Stimulated activated CD8-positive, alpha-beta memory T cell treated with anti-CD3 and anti-CD28 coated beads, Interleukin-4, amount 100 ng/mL, for 24 hours (primary cell): ENCODE measurements around the gene ARSB.

Source experiments
- DNase-seq: peaks from one replicate; pipeline ENCODE4 v3.0.0-alpha.2; 2020; ENCODE audit warnings: low read depth

The ARSB gene

DNA sequence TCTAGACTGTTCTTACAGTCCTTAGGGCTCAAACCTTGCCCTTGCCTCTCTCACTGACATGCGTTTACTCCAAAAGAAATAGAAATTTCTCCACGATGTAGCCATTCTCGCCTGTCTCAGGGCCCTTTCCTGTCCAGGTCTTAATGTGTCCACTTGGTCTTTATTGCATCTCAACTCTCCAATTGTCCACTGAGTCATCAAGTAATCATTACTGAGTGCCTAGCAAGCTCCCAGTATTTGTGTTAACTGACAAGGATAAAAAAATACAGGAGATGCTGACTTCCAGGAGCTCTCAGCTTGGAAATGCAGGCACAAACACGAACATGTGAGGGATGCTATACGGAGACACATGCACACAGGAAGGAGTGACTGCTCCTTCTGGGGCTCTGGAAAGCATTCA lies 147.3 kb downstream of the ARSB start:
- DNase-seq: no peak

DNA sequence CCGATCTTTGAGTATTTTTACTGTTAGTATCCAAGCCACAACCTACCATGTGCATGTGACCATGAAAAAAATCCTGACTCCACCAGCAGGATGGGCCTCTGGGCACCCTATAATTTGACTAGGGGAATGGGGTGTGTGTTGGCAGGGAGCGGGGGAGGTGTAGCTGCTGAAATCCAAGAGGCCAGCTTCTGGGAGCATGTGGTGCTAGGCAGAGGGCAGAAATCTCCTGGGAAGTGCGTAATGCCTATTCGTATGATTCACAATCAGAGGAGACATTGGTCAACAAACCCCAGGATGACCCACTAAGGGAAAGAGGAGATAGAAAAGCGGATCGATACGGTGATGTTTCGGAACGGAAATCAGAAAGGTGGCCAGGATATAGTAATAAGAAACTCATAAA lies 149.9 kb downstream of the ARSB start:
- no peak for DNase-seq

DNA sequence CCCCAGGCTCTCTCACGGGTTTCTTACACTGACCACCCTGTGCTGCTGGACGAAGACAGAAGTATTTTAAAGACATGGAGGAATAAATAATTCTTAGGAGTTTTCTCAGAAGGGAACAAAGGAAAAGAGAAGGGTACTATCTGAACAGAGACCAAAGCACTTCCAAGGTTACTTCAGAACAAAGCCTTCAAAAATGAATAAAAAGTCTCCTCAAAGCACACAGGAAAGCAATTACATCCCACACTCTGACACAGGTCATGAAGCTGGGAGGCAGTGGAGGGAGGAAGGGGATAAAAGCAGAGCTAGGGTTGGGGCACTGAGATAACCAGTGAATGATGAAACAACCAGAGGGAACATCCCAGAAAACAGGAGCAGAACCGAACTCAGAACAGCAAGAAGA lies 151.8 kb downstream of the ARSB start:
- no peak for DNase-seq

DNA sequence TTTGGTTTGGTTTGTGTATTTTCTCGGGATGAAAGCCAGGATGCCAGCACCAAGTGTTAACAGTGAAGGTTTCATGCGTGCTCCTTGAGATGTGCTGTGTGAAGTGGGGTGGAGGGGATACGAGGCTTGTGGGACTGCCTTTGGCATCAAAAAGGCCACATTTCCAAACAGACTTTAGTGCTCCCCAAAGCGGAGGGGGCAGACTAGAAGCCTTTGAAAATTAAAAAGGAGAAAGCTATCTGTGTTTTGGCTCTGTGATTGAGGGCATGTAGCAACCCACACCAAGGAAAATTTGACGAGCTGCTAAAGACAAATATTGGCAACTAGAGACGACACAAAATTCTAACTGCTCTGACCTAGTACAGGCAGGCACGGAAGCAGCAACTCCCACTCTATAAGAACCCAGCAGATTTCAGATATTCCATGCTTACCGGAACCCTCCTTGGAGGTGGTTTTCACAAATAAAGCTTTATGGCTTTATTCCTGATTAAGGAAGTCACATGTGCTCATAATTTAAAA lies 154.5 kb downstream of the ARSB start:
- DNase-seq: no peak

DNA sequence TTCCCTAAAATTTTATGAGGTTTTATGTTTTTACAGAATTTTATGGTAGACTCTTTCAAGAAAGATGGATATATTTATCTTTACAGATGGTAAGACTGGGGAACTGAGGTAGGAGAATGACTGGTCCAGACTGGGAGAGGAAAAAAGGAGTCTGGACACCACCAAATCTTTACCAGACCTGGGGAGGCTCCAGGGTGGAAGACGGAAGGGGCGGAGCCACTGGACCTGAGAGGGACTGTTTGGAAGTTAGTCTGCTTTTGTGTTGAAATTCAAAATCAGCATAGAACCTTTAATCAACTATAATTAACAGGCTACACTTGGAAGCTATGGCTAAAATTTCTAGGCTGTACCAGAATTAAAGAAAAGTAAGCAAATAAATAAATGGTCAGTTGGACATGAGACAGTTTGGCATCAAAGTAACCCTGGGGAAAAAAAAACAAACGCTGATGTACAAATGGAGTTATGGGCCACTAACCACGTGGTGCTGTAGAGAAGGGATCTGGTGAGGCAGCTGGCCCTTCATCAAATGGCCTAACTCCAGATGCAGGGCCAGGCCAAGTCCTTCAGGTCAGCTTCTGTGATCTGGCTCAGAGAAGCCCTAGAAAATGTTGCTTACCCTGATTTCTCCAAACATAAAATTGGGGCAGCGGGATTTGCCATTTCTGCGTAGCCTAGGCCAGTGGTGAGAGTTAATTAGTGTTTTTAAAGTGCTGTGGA lies 155.1 kb downstream of the ARSB start:
- DNase-seq: no peak

DNA sequence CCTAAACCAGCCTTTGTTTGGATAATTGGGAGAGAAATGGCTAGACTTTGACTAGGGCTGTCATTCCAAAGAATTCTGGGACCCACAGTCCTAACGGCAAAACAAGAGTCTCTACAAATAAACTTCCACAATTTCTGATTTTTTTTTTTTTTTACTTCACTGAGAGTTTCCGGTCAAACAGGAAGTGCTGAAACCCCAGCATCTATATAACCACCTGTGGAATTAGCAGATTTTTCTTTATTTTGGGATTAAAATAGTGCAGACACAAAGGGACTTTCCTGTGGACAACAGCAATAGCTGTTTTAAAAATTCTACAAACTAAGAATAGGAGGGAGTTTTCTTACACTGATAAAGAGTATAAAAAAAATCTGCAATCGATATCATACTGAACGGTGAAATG lies 157.4 kb downstream of the ARSB start:
- no peak for DNase-seq

DNA sequence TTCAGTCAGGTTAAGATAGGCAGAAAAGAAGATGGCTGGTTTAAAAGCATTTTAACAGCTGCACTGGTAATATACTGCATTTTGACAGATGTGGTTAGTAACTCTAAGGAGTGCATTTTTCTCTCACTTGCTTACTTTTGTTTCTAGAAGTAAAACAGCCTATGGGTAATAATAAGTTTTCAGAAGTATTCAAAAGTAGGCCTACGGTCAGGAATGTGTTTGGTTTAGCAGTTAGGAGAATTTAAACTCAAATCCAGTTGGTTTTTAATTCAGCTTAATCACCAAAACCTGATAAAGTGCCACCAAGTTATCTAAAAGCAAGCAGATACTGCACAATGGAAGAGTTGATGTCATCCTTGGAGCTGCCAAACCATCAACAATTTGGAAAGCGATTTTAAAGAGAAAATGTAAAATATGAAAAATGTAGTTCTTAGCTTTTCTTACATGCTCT lies 160.3 kb downstream of the ARSB start:
- no peak for DNase-seq

DNA sequence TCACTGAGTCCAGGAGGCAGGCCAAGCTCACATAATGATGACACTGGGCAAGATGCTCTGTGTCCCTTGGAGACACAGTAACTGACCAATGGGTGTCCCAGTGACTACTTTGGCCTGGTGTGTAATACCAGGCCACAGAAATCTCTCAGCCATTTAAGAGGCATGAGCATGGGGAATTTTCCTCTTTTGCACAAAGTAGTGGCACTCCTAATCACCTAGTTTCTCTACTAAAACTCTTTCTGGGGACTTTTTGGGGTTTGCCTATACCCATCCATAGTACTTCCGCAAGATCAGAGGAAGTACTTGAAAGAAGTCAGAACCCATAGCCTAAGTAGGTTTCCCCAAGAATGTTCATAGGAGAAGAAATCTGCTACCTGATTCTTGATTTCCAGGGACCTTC lies 161.9 kb downstream of the ARSB start:
- no peak for DNase-seq

DNA sequence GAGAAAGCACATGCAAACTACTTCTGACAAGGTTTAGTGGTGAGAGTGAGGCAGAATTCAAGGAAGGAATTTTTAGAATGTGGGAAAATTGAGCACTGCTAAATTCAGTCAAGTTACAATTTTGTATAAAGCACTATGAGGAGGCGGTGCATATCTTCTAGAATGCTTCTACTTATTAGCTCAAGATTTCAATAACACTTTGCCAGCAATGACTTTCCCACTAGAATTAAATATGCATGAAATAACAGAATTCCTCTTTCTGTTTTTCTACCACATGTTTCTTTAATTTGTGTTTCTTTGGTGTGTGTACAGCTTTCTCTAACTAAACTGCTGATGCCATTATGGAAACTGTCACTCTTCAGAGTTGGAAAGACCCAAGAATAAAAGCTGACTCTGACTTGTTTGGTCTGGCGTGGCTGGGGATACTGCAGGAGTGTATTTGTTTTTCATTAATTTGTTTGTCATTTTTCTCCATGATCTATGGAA lies 163.5 kb downstream of the ARSB start:
- DNase-seq: no peak

DNA sequence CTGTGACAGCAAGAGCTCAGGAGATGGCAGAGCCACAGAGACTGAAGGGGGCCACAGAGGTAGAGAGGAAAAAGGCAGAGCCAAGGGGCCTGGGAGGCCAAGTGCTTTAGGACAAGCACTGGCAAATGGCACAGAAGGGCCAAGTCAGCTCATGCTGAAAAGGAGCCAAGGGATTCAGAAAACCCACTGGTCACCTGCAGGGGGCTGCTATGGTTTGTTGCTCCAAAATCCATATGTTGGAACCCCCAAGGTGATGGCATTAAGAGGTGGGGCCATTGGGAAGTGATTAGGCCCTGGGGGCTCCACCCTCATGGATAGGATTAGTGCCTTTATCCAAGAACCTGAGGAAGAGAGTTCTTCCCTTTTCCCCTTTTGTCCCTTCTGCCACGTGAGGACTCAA lies 165.4 kb downstream of the ARSB start:
- no peak for DNase-seq

DNA sequence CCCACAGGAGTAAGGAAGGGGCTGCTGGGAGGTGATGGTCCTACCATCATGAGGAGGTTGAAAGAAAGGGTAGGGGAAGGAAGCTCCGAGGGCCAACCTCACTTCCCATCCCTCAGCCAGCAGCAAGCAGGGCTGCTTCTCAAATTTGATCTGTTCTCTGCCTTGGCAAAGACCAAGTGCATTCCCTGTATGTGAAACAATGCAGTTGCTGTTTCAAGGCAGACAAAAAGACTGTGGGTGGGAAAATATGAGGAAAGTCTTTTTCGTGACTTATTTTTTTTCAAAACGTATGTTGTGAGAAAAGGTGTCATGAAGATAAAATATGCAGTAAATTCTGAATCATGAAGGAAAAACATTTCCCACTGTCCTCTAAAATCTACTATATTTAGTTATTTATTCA lies 165.9 kb downstream of the ARSB start:
- DNase-seq: no peak

DNA sequence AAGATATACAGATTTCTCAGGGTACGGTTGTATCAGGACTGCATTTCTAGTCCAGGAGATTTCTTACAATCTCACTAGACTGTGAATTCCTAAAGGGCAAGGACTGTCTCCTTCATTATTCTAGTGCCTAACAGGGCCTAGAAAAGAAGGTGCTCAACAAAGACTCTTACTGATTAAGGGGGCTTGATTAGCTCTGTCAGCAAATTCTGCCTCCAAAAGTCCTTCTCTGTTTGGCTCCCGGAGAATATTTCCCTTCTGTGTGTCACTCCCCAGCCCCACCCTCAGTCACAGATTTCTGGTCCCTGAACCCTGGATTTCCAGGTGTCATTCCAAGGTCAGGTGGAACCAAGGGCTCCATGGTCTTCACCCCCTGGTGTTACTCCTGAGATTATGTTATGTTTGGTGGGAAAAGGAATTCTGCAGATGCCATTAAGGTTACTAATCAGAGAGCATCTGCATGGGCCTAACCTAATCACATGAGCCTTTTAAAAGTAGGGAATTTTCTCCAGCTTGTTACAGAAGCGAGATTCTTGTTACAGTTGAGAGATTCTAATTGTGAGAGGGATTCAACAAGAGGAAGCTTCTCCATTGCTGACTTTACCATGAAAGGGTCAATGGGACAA lies 168.9 kb downstream of the ARSB start:
- no peak for DNase-seq

DNA sequence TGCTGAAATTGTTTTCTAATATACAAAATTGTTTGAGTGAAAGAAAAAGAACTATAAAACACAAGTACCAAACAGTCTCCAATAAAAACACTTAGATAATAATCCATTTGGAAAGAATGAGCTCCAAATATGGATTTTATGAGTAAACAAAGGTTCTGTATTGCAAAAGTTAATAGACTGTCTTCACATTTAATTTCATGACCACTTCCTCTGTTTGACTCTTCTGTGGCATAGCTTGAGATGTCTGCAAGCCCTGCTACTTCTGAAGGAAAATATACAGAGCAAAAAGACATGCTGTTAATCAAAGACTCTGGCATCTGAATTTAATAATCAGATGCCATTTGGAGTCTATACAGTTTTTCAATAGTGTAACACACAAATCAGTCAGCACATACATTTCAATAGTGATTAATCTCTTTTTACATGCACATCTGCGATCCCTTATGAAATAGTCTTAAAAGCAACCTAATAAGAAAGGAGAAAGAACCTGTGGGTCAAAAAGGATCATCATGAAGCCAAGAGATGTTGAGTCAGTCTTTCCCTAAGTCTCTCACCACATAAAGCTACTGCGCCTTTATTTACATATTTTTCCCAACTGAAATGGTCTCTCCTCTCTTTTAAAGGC lies 171.1 kb downstream of the ARSB start:
- DNase-seq: no peak

DNA sequence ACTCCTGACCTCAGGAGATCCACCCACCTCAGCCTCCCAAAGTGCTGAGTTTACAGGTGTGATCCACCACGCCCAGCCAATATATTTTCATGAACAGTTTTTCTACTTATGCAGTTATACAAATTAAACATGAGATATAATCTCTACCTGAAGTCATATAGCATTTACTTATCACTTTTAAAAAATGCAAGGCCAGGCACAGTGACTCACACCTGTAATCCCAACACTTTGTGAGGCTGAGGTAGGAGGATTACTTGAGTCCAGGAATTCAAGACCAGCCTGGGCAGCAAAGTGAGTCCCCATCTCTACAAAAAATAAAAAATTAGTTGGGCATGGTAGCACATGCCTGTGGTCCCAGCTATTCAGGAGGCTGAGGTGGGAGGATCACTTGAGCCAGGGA lies 171.8 kb downstream of the ARSB start:
- no peak for DNase-seq

DNA sequence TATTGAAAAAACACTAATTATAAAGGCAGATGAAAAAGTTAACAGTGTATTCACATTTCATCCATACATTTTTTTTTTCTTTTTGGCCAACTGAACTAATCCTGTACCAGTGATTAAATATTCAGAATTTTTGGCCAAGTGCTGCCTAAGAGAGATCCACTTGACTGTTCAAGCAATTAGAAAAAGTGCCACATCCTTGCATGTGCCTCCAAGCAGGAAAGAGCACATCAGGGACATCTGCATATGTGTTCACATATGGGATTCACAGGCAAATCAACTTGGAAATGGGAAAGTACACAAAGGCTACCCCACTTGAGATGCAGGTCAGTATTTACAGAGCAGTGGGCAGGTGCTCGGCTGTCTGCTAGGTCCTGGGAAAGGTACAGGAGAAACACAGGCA lies 173.2 kb downstream of the ARSB start:
- DNase-seq: no peak

DNA sequence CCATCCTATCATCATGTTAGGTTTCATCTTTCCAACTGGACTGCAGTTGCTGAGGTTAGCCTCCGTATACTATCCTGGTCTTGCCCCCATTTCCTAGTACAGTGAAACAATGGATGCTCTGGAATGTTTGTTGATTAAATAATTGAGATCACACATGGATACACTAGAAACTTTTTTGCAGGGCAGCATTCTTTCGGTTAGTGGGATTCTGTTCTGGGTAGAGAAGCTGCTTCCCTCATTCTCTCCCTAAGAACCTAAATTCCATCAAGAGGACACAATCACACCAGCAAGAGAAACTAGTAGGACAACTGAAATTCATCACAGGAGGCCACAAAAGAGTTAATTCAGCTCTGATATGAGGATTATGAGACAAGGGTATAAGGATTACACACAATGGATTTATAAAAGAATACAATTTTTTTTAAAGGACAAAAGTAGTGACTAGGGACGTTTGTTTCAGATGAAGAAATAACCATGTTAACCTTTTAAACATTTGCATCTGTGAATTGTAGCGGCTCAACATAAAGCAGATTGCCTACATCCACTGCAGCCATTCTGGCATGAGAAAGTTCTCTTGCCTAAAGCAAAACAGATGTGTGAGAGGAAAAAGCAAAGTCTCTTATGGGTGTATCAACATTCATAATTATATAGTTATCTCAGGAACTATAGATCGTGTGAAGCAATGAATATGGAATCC lies 173.8 kb downstream of the ARSB start:
- no peak for DNase-seq

DNA sequence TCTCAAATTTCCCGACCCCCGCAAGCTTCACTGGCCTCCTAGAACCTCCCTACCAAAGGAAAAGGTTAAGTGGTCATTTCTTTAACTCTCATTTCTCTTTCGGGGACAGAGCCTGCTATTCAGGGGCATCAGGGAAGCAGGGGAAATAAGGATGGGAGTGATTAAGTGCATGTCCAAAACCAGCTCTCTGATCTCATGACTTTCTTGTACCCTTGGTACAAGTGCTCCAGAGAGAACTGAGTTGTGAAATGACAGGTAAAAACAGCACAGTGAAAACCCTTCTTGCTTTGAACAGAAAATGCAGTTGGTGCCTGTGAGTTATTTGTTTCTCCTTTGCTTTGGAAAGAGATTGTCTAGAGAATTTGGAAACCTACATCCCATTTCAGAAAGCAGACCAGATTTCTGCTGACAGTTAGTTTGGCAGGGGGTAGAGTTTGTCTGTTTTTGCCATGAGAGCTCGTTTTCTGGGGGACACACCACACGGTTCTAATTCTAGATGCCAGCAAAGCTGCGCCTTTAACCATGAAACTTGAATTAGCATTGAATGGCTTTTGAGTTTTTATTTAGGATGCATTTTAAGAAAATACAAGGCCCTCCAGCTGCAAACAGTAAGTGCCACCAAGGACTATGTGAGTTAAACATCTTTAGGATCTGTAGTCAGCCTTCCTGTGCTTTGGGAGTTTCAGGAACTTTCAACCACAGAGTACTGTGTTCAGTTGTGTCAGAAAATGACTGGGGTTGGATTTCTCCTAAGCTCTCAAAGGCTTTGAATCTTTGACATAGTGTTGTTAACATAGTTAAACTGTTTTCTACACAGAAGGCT lies 174.8 kb downstream of the ARSB start:
- no peak for DNase-seq

DNA sequence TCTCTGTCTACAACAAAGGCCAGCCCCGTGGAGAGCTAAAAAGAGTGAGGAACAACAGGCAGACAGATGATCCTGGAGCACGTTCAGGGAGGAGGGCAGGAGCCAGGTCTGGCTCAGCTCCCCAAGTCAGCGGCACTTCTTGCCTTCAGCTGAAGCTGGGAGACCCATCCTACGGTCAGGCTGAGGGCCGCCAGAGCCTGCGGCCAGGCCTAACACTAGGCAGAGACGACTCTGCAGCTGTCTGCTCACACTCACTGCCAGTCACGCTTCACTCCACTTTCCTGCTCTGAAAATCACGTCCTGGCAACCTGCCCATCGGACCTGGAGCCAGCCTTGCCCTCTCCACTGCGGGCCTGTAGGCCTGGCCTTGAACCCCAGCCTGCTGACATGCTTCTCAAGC lies 175.7 kb downstream of the ARSB start:
- no peak for DNase-seq

DNA sequence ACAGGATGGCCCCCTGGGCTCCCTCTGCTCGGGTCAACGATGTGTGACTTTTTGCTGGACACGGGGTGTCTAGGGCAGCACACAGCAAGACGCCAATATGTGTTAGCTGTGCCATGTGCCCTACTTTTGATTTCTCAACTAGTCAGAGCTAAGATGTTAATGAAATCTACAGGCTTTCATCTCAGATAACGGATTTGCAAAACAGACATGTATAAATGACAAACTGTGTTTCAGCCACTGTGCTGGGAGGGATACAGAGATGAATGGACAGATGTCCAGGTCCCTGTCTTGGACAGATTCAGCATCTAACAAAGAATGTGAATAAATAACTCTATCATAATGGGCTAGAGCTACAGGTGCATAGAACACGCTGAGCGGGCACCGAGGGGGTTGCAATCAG lies 176.3 kb downstream of the ARSB start:
- no peak for DNase-seq

DNA sequence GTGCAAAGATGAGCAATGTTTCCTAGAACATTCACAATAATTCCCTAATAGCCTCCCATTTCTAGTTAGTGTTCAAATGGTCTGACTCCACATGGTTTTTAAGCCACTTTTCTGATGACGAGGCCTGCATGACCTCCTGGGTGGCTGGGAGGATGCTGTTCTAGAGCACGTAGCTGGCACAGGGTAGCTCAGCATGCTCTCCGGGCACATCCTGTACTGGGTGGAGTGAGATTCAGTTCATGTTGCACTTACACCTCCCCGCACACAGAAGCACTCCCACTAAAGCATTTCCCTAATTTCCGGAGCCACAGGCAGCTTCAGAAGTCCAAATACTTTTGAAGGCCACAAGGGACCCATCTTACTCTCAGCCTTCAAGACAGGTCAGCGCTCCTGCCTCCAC lies 176.7 kb downstream of the ARSB start:
- DNase-seq: no peak

DNA sequence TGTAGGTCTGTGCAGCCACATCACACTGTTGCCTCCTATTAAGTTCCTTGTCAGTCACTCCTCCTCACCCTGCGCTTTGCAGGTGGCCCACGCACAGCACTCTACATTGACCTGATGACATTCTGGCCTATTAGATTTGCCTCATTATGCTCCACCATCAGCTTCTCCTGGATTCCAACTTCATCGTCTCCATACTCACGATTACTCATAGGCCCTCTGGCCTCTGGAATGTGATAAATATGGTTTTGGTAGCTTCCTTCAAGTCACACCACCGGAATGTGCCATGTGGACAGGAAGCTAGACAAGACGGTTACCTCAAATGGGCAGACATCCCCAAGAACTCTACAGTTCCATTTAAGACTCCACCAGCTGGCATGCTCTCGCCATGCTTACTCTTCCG lies 178.6 kb downstream of the ARSB start:
- DNase-seq: no peak
